Measurements from ENCODE around the gene TTC9B. TPM values are rescaled to one million over a fixed set of nuclear protein-coding genes. Genes with fewer than 3 reads are reported as not detected.

Gene TTC9B
- total RNA-seq, 4 donors from 2014 or later, result not detected

DNA sequence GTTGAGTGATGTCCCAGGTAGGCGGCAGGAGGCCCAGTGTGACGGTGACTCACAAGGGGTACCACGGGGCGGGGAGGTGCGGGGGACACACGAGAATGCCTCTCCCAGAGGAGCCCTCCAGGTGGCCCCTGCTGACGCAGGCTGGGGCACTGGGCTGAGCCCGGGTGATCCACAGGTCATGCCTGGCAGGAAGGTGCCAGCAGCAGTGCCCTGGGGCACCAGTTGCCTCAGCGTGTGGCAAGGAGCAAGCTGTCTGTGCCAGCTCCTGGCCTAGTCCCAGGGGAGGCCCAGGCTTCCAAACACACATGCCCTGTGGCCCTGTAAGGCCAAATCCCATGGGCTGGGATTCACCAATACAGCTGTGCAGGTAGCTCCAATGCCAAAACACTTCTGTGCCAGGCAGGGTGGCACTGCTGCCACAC lies 38.9 kb upstream of the TTC9B start:
- DNase-seq (ENCODE audit: low spot score in 2 of 2), result no peak
- H3K36me3 ChIP-seq, result peaks cover 40% of the 10 kb centered on the region
- no peak overlapping the region for H3K27ac ChIP-seq
- no peaks in the 10 kb centered on the region for H3K27me3 ChIP-seq
- H3K4me3 ChIP-seq, result no peak overlapping the region
- no peaks in the 10 kb centered on the region for H3K9me3 ChIP-seq
- TF ChIP-seq EP300 (IDR thresholded peaks at IDR 0.05), result no peak
- TF ChIP-seq, protein P1, sequence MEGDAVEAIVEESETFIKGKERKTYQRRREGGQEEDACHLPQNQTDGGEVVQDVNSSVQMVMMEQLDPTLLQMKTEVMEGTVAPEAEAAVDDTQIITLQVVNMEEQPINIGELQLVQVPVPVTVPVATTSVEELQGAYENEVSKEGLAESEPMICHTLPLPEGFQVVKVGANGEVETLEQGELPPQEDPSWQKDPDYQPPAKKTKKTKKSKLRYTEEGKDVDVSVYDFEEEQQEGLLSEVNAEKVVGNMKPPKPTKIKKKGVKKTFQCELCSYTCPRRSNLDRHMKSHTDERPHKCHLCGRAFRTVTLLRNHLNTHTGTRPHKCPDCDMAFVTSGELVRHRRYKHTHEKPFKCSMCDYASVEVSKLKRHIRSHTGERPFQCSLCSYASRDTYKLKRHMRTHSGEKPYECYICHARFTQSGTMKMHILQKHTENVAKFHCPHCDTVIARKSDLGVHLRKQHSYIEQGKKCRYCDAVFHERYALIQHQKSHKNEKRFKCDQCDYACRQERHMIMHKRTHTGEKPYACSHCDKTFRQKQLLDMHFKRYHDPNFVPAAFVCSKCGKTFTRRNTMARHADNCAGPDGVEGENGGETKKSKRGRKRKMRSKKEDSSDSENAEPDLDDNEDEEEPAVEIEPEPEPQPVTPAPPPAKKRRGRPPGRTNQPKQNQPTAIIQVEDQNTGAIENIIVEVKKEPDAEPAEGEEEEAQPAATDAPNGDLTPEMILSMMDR (IDR thresholded peaks at IDR 0.05), result no peak
- no peak for TF ChIP-seq POLR2AphosphoS5 (IDR thresholded peaks at IDR 0.05)
- no peak for TF ChIP-seq POLR2A (IDR thresholded peaks at IDR 0.05)
- peaks cover 16% of the 10 kb centered on the region for H3K4me1 ChIP-seq
- WGBS, result 56% methylated on average over 9 of the region's 9 CpGs

DNA sequence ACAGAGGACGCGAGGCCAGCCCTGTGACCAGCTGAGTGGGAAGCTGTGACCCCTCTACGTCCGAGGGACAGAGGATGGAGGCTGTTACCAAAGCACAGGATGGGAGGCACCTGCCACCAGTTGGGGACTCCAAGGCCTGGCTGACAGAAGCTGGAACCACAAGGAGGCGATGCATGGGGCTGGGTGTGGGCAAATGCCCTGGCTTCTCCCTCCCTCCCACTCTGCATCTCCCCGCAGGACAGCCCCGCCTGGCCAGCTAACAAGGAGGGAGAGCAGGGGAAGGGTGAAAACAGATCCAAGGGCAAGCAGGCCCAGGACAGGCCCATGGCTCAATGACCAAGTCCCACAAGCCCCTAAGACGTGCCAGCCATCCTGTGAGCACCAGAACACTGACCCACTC lies 38.3 kb upstream of the TTC9B start:
- Histone ChIP-seq H3K36me3 (peaks cover 44% of the 10 kb centered on the region), H3K4me1 (peaks cover 16% of the 10 kb centered on the region)
- 86% methylated on average over 8 of the region's 8 CpGs for WGBS

DNA sequence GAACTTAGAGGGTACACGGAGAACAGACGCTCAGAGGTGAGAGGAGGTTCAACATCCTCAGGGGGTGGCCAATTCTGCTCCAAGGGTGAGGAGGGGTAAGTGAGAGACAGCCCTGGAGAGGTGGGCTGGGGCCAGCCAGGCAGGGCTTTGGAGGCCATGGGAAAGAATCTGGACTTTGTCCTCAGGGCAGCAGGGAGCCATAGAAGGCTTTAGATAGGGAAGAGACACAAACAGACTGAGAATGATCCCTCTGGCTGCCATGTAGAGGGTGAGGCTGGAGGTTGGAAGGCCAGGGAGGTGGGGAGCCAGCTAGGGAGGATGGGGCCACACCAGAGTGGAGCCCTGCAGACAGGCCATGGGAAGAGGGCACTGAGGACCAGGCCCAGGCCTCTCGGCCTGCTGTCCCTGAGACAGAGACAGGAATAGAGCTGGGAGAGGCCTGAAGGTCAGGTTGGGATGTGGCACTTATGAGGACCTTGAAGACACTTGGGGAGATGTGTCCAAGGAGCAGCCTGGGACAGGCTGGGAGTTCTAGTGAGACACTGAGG lies 37.5 kb upstream of the TTC9B start:
- no peak for TF ChIP-seq POLR2A (IDR thresholded peaks at IDR 0.05)
- no peak for TF ChIP-seq POLR2AphosphoS5 (IDR thresholded peaks at IDR 0.05)
- TF ChIP-seq EP300 (IDR thresholded peaks at IDR 0.05), result no peak
- TF ChIP-seq, protein P1 (IDR thresholded peaks at IDR 0.05), result no peak
- DNase-seq (ENCODE audit: low spot score in 2 of 2), result no peak
- Histone ChIP-seq H3K27ac (no peak overlapping the region), H3K27me3 (no peaks in the 10 kb centered on the region), H3K9me3 (no peaks in the 10 kb centered on the region), H3K36me3 (peaks cover 44% of the 10 kb centered on the region), H3K4me3 (no peak overlapping the region), H3K4me1 (peaks cover 16% of the 10 kb centered on the region)
- WGBS, result 88% methylated on average over 3 of the region's 3 CpGs

More for the DNA sequence above, 38.3 kb upstream of the TTC9B start:
- TF ChIP-seq POLR2A (IDR thresholded peaks at IDR 0.05) (no peak), EP300 (IDR thresholded peaks at IDR 0.05) (no peak), POLR2AphosphoS5 (IDR thresholded peaks at IDR 0.05) (no peak)
- TF ChIP-seq, protein P1 (IDR thresholded peaks at IDR 0.05), result no peak
- Histone ChIP-seq H3K9me3 (no peaks in the 10 kb centered on the region), H3K27me3 (no peaks in the 10 kb centered on the region), H3K27ac (no peak overlapping the region), H3K4me3 (no peak overlapping the region)
- DNase-seq (ENCODE audit: low spot score in 2 of 2), result no peak

DNA sequence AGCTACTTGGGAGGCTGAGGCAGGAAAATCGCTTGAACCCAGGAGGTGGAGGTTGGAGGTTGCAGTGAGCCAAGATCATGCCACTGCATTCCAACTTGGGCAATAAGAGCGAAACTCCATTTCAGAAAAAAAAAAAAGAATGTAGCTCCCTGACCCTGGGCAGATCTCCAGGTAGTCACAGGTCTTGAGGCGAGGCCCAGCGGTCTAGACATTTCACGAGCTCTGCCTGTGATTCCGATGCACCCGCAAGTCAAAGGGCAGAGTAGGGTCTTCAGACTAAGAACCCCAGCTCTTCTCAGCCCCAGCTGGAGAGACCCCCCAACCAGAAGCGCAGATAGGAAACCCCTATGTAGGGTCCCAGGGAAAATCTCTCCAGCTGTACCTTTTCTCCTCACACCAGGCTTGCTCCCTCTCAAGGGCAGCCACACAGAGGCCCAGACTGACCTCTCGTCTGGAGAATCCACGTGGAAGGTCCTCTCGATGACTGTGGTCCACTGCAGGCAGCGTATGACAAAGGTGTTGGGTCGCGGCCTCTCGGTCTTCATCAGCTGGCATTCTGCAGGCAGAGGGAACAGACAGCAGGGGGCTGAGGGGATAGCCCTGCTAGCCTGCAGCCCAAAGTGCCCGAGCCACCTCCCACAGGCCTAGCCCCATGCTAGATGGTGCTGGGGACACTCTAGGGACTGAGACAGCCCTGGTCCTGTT lies 36.7 kb upstream of the TTC9B start:
- no peak for TF ChIP-seq POLR2A (IDR thresholded peaks at IDR 0.05)
- TF ChIP-seq POLR2AphosphoS5 (IDR thresholded peaks at IDR 0.05), result no peak
- TF ChIP-seq, protein P1 (IDR thresholded peaks at IDR 0.05), result no peak
- TF ChIP-seq EP300 (IDR thresholded peaks at IDR 0.05), result no peak
- no peak overlapping the region for H3K4me3 ChIP-seq
- 91% methylated on average over 15 of the region's 16 CpGs for WGBS
- H3K36me3 ChIP-seq, result peaks cover 45% of the 10 kb centered on the region
- peaks cover 16% of the 10 kb centered on the region for H3K4me1 ChIP-seq
- no peak for DNase-seq (ENCODE audit: low spot score in 2 of 2)
- H3K27me3 ChIP-seq, result no peaks in the 10 kb centered on the region
- H3K27ac ChIP-seq, result no peak overlapping the region
- no peaks in the 10 kb centered on the region for H3K9me3 ChIP-seq

DNA sequence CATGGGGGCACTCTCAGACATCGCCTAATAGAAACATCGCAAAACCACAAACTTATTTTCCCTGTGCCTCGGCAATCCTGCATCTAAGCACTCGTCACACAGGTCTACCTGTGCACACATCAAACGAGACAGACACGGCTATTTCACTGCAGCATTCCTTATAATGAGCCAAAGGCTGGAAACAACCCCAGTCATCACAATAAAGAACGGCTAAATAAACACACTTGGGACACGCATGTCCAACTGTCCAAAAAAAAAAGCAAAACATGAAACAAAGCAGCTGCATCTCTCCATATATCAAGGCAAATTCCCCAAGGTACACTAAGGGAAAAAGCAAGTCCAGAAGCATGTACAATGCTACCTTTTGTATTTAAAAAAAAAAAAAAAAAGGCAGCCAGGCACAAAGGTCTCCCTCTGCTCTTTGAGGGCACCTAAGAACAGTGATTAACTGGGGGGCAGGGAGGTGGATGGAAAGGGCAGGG lies 35.5 kb upstream of the TTC9B start:
- peaks cover 47% of the 10 kb centered on the region for H3K36me3 ChIP-seq

More for the DNA sequence above, 35.5 kb upstream of the TTC9B start:
- DNase-seq (ENCODE audit: low spot score in 2 of 2), result no peak
- Histone ChIP-seq H3K27ac (no peak overlapping the region), H3K9me3 (no peaks in the 10 kb centered on the region), H3K4me3 (no peak overlapping the region), H3K4me1 (peaks cover 16% of the 10 kb centered on the region), H3K27me3 (no peaks in the 10 kb centered on the region)
- no peak for TF ChIP-seq POLR2A (IDR thresholded peaks at IDR 0.05)
- no peak for TF ChIP-seq EP300 (IDR thresholded peaks at IDR 0.05)
- no peak for TF ChIP-seq POLR2AphosphoS5 (IDR thresholded peaks at IDR 0.05)
- TF ChIP-seq, protein P1 (IDR thresholded peaks at IDR 0.05), result no peak
- WGBS, result 83% methylated on average over 8 of the region's 8 CpGs
